ENCODE data around the gene GATAD2B.
A peak's percentile ranks its signal among the peaks of the same experiment; 100 is the strongest.

Gene GATAD2B

DNA sequence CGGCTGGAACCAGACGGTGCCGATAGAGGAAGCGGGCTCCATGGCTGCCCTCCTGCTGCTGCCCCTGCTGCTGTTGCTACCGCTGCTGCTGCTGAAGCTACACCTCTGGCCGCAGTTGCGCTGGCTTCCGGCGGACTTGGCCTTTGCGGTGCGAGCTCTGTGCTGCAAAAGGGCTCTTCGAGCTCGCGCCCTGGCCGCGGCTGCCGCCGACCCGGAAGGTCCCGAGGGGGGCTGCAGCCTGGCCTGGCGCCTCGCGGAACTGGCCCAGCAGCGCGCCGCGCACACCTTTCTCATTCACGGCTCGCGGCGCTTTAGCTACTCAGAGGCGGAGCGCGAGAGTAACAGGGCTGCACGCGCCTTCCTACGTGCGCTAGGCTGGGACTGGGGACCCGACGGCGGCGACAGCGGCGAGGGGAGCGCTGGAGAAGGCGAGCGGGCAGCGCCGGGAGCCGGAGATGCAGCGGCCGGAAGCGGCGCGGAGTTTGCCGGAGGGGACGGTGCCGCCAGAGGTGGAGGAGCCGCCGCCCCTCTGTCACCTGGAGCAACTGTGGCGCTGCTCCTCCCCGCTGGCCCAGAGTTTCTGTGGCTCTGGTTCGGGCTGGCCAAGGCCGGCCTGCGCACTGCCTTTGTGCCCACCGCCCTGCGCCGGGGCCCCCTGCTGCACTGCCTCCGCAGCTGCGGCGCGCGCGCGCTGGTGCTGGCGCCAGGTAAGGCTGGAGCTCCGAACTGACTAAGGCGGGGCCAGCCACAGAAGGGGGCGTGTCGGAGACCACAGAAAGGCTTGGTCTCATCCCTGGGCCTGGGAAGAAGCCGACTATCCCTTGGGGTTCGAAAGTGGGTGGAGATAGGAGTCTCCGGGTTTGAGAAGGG lies 147.1 kb downstream of the GATAD2B start:
- Histone ChIP-seq H3K4me1 (ENCODE audit: control insufficient read depth, insufficient read depth, low read length) (peaks cover 53% of the 10 kb centered on the region), H3K36me3 (ENCODE audit: control insufficient read depth in 2 of 2, insufficient read depth in 2 of 2, low read length in 2 of 2) (peaks cover 8 to 19% of the 10 kb centered on the region in 2 donors), H3K9me3 (ENCODE audit: control insufficient read depth in 2 of 2, low read length in 2 of 2) (no peaks in the 10 kb centered on the region), H3K27ac (ENCODE audit: low read length) (peak overlapping the region; percentile 88), H3K9ac (ENCODE audit: low read length in 2 of 2) (peak overlapping the region; percentile 74 to 81), H3K4me3 (ENCODE audit: low read length in 2 of 2) (peak overlapping the region; percentile 82 to 91), H3K27me3 (ENCODE audit: control insufficient read depth in 1 of 2, insufficient read depth in 2 of 2, low read length in 2 of 2) (no peaks in the 10 kb centered on the region)

DNA sequence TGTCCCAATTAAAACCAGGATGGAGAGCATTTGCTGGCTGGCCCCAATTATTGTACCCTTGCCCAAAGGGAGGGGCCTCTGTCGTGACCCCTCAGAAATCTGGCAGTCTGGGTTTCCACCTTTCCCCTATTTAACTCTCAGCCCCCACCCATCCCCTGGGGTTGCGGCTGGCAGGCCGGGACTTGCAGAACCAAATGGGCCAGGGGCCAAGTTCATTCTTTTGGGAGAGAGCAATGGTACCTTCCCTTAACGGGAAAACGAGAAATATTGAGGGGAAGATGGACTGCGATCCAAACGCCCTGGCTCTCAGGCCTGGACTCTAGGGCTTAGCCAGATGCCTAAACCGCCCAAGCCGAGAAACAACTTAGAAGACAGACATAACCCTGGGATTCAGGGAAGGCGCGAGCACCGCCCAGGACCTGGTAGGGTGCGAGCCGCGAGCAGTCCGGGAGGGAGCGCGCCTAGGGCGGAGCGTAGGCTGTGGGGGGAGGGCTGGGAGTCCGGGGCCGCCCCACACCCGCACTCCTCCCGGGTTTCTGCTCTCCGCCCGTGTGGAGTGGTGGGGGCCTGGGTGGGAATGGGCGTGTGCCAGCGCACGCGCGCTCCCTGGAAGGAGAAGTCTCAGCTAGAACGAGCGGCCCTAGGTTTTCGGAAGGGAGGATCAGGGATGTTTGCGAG lies 147.9 kb downstream of the GATAD2B start, which contains the start of gene SLC27A3:
Gene SLC27A3 (plus strand): TSS at position 628 of the 678 bp plus-strand sequence. CDS start 91 bp downstream, outside the sequence.
- peak within 1 kb of the TSS; percentile 82 to 91 for H3K4me3 ChIP-seq (ENCODE audit: low read length in 2 of 2)
- no peaks in the 10 kb centered on the region for H3K9me3 ChIP-seq (ENCODE audit: control insufficient read depth in 2 of 2, low read length in 2 of 2)
- peak within 1 kb of the TSS; percentile 88 for H3K27ac ChIP-seq (ENCODE audit: low read length)
- H3K9ac ChIP-seq (ENCODE audit: low read length in 2 of 2) = peak within 1 kb of the TSS; percentile 74 to 81
- peaks cover 49% of the 10 kb centered on the region for H3K4me1 ChIP-seq (ENCODE audit: control insufficient read depth, insufficient read depth, low read length)
- no peaks in the 10 kb centered on the region for H3K27me3 ChIP-seq (ENCODE audit: control insufficient read depth in 1 of 2, insufficient read depth in 2 of 2, low read length in 2 of 2)
- peaks cover 13 to 25% of the 10 kb centered on the region in 2 donors for H3K36me3 ChIP-seq (ENCODE audit: control insufficient read depth in 2 of 2, insufficient read depth in 2 of 2, low read length in 2 of 2)

GRCh38 chr1:153774026-153774595 lies 148.7 kb downstream of the GATAD2B start:
- Histone ChIP-seq H3K4me3 (ENCODE audit: low read length in 2 of 2) (peak overlapping the region in 1 of 2 donors; percentile 91), H3K27ac (ENCODE audit: low read length) (peak overlapping the region; percentile 88), H3K27me3 (ENCODE audit: control insufficient read depth in 1 of 2, insufficient read depth in 2 of 2, low read length in 2 of 2) (no peaks in the 10 kb centered on the region), H3K4me1 (ENCODE audit: control insufficient read depth, insufficient read depth, low read length) (peaks cover 48% of the 10 kb centered on the region), H3K36me3 (ENCODE audit: control insufficient read depth in 2 of 2, insufficient read depth in 2 of 2, low read length in 2 of 2) (peaks cover 17 to 30% of the 10 kb centered on the region in 2 donors), H3K9me3 (ENCODE audit: control insufficient read depth in 2 of 2, low read length in 2 of 2) (no peaks in the 10 kb centered on the region), H3K9ac (ENCODE audit: low read length in 2 of 2) (peak overlapping the region; percentile 29 to 74)

GRCh38 chr1:153773096-153773921 lies 149.5 kb downstream of the GATAD2B start:
- Histone ChIP-seq H3K4me3 (ENCODE audit: low read length in 2 of 2) (no peak overlapping the region), H3K36me3 (ENCODE audit: control insufficient read depth in 2 of 2, insufficient read depth in 2 of 2, low read length in 2 of 2) (peaks cover 25 to 36% of the 10 kb centered on the region in 2 donors), H3K27me3 (ENCODE audit: control insufficient read depth in 1 of 2, insufficient read depth in 2 of 2, low read length in 2 of 2) (no peaks in the 10 kb centered on the region), H3K9ac (ENCODE audit: low read length in 2 of 2) (peak overlapping the region in 1 of 2 donors; percentile 5), H3K9me3 (ENCODE audit: control insufficient read depth in 2 of 2, low read length in 2 of 2) (no peaks in the 10 kb centered on the region), H3K4me1 (ENCODE audit: control insufficient read depth, insufficient read depth, low read length) (peaks cover 43% of the 10 kb centered on the region), H3K27ac (ENCODE audit: low read length) (peak overlapping the region; percentile 37)

DNA sequence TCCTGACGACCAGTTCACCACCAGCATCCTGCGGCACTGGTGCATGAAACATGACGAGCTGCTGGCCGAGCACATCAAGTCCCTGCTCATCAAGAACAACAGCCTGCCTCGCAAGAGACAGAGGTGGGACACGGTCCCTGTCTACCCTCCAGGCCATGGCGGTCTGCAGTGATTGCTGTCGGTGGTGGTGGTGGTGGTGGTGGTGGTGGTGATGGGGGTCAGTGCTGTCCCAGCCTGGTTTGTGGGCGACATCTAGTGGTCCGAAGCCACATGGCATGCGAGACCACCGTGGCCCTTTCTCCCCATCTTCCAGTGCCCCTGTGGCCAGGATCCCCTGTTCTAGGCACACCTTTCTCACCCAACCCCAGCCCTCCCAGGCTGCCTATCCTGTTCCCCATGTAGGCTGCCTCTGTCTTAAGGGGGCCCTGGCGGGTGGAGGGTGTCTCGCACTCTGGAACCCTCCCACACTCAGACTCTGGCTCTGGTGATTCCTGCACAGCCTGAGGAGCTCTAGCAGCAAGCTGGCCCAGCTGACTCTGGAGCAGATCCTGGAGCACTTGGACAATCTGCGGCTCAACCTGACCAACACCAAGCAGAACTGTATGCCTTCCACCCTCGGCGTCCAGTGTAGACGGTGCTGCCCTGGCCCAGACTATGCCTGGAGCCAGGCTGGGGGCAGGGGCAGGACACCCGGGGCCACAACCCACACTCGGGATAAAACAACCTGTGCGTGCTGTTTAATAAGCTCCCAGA lies 150.8 kb downstream of the GATAD2B start:
- H3K27me3 ChIP-seq (ENCODE audit: control insufficient read depth in 1 of 2, insufficient read depth in 2 of 2, low read length in 2 of 2) = no peaks in the 10 kb centered on the region
- peaks cover 31% of the 10 kb centered on the region for H3K4me1 ChIP-seq (ENCODE audit: control insufficient read depth, insufficient read depth, low read length)
- no peak overlapping the region for H3K9ac ChIP-seq (ENCODE audit: low read length in 2 of 2)
- no peaks in the 10 kb centered on the region for H3K9me3 ChIP-seq (ENCODE audit: control insufficient read depth in 2 of 2, low read length in 2 of 2)
- no peak overlapping the region for H3K4me3 ChIP-seq (ENCODE audit: low read length in 2 of 2)
- peaks cover 38 to 49% of the 10 kb centered on the region in 2 donors for H3K36me3 ChIP-seq (ENCODE audit: control insufficient read depth in 2 of 2, insufficient read depth in 2 of 2, low read length in 2 of 2)
- H3K27ac ChIP-seq (ENCODE audit: low read length) = no peak overlapping the region

DNA sequence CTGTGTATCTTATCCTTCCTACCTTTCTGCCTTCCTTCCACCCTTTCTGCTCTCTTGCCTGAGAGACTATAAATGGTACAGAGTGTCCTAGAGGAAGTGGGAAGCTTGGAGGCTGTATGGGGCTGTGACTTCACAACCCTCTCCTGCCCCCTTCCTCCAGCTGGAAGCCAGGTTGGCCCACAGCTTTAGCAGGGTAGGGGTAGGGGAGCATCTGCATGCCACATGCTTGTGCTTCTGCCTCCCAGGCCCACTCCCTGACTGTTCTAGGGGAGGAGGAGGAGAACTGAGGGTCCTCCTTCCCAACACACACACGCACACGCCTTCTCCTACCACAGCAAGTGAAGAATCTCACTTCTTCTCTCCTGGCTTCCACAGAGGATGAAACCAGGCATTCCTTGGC lies 151.5 kb downstream of the GATAD2B start:
- Histone ChIP-seq H3K36me3 (ENCODE audit: control insufficient read depth in 2 of 2, insufficient read depth in 2 of 2, low read length in 2 of 2) (peaks cover 38 to 49% of the 10 kb centered on the region in 2 donors), H3K4me1 (ENCODE audit: control insufficient read depth, insufficient read depth, low read length) (peaks cover 23% of the 10 kb centered on the region), H3K9ac (ENCODE audit: low read length in 2 of 2) (no peak overlapping the region), H3K9me3 (ENCODE audit: control insufficient read depth in 2 of 2, low read length in 2 of 2) (no peaks in the 10 kb centered on the region), H3K27ac (ENCODE audit: low read length) (no peak overlapping the region), H3K27me3 (ENCODE audit: control insufficient read depth in 1 of 2, insufficient read depth in 2 of 2, low read length in 2 of 2) (no peaks in the 10 kb centered on the region), H3K4me3 (ENCODE audit: low read length in 2 of 2) (no peak overlapping the region)

GRCh38 chr1:153770797-153771196 lies 152.0 kb downstream of the GATAD2B start:
- Histone ChIP-seq H3K27ac (ENCODE audit: low read length) (no peak overlapping the region), H3K36me3 (ENCODE audit: control insufficient read depth in 2 of 2, insufficient read depth in 2 of 2, low read length in 2 of 2) (peaks cover 38 to 49% of the 10 kb centered on the region in 2 donors), H3K27me3 (ENCODE audit: control insufficient read depth in 1 of 2, insufficient read depth in 2 of 2, low read length in 2 of 2) (no peaks in the 10 kb centered on the region), H3K4me3 (ENCODE audit: low read length in 2 of 2) (no peak overlapping the region), H3K9me3 (ENCODE audit: control insufficient read depth in 2 of 2, low read length in 2 of 2) (no peaks in the 10 kb centered on the region), H3K4me1 (ENCODE audit: control insufficient read depth, insufficient read depth, low read length) (peaks cover 18% of the 10 kb centered on the region), H3K9ac (ENCODE audit: low read length in 2 of 2) (no peak overlapping the region)

DNA sequence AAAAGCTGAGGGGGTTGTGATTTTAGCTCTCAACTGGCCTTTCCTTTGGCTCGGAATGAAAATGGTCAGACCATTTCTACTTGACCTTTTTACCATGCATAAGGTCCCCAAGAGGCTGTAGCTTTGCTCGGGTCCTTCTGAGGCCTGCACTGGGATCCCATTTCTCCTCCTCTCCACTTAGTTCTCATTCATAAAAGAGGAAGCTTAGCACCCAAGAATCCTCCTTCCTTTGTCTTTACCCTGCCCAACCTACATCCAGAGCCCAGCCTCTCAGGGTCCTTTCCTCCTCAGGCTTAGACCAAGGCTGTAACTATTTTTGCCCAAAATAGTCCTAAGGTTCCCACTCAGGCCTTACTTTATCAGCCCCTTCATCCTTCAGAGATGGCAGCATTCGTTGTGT lies 153.6 kb downstream of the GATAD2B start:
- no peak overlapping the region for H3K9ac ChIP-seq (ENCODE audit: low read length in 2 of 2)

DNA sequence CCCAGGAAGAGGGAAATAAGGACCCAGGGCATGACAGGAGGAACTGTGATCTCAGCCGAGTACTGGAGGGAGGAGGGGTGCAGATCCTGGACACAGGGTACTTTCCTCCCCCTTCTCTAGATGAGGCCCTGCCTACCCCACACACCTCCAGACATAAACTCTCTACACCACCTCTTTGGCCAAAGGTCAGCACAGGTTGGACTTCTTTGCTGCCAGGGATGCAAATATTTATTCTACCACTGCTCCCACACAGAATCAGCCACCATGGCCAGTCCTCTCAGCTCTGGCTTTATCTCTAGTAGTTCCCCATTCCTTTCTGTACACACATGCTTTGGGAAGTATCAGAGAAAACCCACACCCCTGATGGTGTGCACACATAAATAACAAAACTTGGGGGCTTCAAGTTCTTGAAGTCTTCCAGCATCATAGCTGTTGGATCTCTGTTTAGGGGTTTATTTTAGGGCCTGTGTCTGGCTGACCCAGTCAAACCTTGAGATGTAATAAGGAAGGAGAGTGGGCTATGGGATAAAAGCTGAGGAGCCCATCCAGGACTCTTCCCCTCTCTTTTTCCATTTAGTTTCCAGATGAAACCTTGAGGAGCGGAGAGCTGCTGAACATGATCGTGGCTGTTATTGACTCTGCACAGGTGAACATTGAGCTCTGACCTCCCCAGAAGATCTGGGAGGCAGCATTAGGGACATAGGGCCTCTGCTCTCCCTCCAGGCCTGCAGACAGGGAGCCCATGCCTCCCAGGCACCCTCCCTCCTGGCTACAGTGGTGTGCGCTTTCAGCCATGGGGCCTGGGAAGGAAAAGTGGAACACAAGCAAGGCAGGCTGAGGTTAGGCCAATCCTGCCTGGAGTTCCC lies 154.2 kb downstream of the GATAD2B start:
- Histone ChIP-seq H3K9me3 (ENCODE audit: control insufficient read depth in 2 of 2, low read length in 2 of 2) (no peaks in the 10 kb centered on the region), H3K4me1 (ENCODE audit: control insufficient read depth, insufficient read depth, low read length) (no peaks in the 10 kb centered on the region), H3K9ac (ENCODE audit: low read length in 2 of 2) (no peak overlapping the region), H3K27me3 (ENCODE audit: control insufficient read depth in 1 of 2, insufficient read depth in 2 of 2, low read length in 2 of 2) (no peaks in the 10 kb centered on the region), H3K27ac (ENCODE audit: low read length) (no peak overlapping the region), H3K36me3 (ENCODE audit: control insufficient read depth in 2 of 2, insufficient read depth in 2 of 2, low read length in 2 of 2) (peaks cover 53 to 65% of the 10 kb centered on the region in 2 donors), H3K4me3 (ENCODE audit: low read length in 2 of 2) (no peak overlapping the region)

More for the DNA sequence above, 153.6 kb downstream of the GATAD2B start:
- no peak overlapping the region for H3K4me3 ChIP-seq (ENCODE audit: low read length in 2 of 2)
- peaks cover 4% of the 10 kb centered on the region for H3K4me1 ChIP-seq (ENCODE audit: control insufficient read depth, insufficient read depth, low read length)
- no peak overlapping the region for H3K27ac ChIP-seq (ENCODE audit: low read length)
- peaks cover 46 to 60% of the 10 kb centered on the region in 2 donors for H3K36me3 ChIP-seq (ENCODE audit: control insufficient read depth in 2 of 2, insufficient read depth in 2 of 2, low read length in 2 of 2)
- H3K27me3 ChIP-seq (ENCODE audit: control insufficient read depth in 1 of 2, insufficient read depth in 2 of 2, low read length in 2 of 2) = no peaks in the 10 kb centered on the region
- H3K9me3 ChIP-seq (ENCODE audit: control insufficient read depth in 2 of 2, low read length in 2 of 2) = no peaks in the 10 kb centered on the region

Measured in stomach smooth muscle (tissue), 2 donors.